Measurements from ENCODE around the gene HIPK1.

DNA sequence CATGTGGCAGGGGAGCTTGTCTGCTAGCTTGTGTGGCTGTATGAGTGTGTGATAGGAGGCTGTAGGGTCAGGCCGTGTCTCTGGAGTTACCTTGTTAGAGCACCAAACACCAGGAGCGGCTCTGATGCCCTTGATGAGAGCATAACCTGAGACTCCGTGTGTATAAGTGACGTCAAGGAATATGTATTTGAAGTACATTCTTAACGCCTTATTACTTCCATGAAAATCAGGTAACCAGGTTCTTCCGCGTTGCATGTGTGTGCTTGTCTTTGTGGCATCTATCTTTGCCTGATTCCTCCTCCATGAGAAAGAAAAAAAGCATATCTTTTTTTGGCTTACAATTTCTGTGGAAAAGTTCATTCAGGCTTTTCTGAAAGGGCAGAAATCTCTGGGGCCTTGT is 54.7 kb downstream of the HIPK1 start:
- TF ChIP-seq, protein P1, sequence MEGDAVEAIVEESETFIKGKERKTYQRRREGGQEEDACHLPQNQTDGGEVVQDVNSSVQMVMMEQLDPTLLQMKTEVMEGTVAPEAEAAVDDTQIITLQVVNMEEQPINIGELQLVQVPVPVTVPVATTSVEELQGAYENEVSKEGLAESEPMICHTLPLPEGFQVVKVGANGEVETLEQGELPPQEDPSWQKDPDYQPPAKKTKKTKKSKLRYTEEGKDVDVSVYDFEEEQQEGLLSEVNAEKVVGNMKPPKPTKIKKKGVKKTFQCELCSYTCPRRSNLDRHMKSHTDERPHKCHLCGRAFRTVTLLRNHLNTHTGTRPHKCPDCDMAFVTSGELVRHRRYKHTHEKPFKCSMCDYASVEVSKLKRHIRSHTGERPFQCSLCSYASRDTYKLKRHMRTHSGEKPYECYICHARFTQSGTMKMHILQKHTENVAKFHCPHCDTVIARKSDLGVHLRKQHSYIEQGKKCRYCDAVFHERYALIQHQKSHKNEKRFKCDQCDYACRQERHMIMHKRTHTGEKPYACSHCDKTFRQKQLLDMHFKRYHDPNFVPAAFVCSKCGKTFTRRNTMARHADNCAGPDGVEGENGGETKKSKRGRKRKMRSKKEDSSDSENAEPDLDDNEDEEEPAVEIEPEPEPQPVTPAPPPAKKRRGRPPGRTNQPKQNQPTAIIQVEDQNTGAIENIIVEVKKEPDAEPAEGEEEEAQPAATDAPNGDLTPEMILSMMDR (IDR thresholded peaks at IDR 0.05), result no peak
- TF ChIP-seq REST (IDR thresholded peaks at IDR 0.05; ENCODE audit: insufficient read depth in 1 of 2, low read depth in 2 of 2, low read length in 1 of 2), result no peak
- no peak for TF ChIP-seq POLR2AphosphoS5 (IDR thresholded peaks at IDR 0.05; ENCODE audit: low read depth, low read length)
- no peak for TF ChIP-seq SIN3A (IDR thresholded peaks at IDR 0.05; ENCODE audit: borderline replicate concordance, insufficient read depth, low read depth, low read length)
- TF ChIP-seq TCF7L2 (IDR thresholded peaks at IDR 0.05; ENCODE audit: low read depth, low read length), result no peak

All from Panc1 (cell line).